RKO (cell line): Measurements from ENCODE around the gene MSANTD3.
"Not testable (repeated sequence)": the region's sequence is repeated elsewhere in the genome, so short reads cannot be mapped to it uniquely, and the experiment has no call there.

Source experiments
- DNase-seq: peaks from one replicate; pipeline ENCODE4 v3.0.0-alpha.2; 2016; ENCODE audit warnings: low spot score

The MSANTD3 gene, protein sequence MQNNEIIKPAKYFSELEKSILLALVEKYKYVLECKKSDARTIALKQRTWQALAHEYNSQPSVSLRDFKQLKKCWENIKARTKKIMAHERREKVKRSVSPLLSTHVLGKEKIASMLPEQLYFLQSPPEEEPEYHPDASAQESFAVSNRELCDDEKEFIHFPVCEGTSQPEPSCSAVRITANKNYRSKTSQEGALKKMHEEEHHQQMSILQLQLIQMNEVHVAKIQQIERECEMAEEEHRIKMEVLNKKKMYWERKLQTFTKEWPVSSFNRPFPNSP

DNA sequence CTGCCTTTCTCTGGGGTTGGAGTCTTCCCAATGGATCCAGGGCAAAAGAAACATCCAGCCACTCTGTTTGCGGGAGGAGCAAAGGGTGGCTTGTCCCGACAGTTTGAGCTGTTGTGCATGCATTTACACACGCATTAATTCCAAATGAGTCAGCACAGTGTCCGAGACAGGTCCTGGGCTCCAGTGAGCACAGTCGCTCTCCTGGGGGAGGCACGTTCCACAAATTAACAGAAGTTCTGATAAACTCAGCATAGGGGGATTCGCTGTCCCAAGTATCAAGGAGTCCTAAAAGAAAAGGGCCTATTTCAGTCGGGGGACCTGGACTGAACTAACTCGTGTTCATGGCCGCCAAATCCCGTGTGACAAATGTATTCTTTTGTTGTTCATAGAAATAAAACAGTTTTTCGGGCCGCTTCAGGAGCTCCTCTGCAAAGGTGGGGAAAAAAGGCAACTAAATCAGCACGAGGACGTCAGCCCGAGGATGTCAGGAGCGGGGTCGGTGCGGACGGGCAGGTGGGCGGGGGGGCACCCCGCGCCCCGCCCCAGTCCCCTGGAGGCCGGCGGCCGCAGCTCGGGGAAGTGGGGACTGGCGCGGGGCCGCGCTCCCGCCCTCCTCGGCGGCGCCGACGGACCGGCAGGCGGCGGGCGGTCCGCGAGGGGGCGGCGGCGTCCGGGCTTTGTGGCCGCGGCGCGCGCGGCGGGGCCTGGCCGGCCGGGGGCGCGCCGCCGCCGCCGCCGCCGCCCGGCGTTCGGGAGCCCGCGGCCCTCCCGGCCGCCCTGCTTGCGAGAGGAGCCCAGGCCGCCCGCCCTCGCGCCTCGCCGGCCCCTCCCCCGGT is at the start of gene MSANTD3:
MSANTD3 (plus strand) TSS at position 614 of the 836 bp plus-strand sequence. CDS start 14,796 bp downstream, outside the sequence.
- DNase-seq = peak; percentile 94

DNA sequence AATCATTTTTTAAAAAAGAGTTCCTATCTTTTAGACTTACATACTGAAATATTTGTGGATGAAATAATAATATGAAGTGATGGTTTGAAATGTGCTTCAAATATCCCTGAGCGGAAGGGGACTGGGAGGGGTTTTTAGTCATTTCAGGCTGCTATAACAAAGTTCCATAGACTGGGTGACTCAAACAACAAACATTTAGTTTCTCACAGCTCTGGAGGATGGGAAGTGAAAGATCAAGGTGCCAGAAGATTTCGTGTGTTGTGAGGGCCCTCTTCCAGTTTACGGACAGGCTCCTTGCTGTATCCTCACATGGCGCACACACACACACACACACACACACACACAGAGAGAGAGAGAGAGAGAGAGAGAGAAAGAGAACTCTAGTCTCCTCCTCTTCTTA is 47.1 kb upstream of the MSANTD3 start:
- peak; percentile 55 for DNase-seq

DNA sequence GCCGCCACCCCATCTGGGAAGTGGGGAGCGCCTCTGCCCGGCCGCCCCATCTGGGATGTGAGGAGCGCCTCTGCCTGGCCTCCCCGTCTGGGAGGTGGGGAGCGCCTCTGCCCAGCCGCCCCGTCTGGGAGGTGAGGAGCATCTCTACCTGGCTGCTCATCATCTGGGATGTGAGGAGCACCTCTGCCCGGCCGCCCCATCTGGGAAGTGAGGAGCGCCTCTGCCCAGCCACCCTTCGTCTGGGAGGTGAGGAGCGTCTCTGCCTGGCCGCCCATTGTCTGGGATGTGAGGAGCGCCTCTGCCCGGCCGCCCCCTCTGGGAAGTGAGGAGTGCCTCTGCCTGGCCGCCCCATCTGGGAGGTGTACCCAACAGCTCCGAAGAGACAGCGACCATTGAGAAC is 34.0 kb upstream of the MSANTD3 start:
- not testable (repeated sequence) for DNase-seq

DNA sequence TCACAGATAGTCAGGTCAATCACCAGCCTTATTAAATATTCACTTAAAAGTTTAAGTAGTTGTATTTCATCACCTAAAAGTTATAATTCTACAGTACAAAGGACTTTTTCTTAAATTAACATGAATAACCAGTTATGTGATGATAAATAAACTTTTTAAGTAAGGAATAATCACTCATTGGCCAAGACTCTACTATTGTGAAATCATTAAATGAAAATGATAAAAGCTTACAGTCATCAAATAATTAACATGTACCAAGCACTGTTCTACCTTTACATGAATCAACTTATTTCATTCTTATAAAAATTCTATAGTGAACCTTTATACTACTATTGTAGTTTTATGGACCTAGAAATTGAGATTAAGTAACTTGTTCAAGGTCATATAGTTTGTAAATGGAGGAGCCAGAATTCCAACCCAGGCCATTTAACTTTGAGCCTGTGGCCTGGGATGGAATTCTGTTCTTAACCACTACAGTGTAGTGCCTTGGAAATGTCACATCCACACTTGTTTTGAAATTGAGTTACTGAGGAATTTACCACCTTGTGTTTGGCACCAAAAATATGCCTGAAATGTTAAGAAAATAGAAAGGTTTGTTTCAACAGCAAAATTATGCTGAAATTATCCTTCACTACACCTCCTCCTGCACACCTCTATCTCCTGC is 32.8 kb upstream of the MSANTD3 start:
- no peak for DNase-seq

DNA sequence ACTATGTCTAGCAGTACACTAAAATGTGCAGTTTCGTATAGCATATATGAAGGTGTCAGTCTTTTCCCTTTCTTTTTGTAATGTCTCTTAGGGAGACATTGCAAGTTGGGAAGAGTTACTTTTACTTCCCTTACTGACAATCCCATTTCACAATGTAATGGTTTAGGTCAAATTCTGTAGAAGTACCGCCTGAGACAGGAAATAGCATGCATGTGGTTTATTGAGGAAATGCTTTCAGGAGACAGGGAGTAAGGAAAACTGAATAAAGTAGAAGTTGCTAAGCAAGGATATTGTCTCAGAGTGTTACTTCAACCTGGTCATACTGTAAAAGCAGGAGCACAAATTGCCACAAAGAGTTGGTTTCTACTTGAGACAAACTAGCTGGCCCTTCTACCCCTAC is 32.1 kb upstream of the MSANTD3 start:
- DNase-seq = no peak

DNA sequence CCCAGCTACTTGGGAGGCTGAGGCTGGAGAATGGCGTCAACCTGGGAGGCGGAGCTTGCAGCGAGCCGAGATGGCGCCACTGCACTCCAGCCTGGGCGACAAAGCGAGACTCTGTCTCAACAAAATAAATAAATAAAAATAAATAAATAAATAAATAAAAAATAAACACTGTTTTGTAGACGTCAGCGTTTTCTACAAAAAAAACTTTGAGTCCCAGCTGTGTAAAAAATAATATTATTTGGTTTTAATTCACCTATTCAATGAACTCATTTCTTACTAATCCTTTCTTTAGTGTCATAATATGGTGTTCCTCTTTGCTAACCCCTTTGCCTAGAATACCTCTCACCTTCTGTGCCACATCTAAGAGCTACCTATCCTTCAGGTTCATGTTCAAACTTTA is 30.2 kb upstream of the MSANTD3 start:
- no peak for DNase-seq

DNA sequence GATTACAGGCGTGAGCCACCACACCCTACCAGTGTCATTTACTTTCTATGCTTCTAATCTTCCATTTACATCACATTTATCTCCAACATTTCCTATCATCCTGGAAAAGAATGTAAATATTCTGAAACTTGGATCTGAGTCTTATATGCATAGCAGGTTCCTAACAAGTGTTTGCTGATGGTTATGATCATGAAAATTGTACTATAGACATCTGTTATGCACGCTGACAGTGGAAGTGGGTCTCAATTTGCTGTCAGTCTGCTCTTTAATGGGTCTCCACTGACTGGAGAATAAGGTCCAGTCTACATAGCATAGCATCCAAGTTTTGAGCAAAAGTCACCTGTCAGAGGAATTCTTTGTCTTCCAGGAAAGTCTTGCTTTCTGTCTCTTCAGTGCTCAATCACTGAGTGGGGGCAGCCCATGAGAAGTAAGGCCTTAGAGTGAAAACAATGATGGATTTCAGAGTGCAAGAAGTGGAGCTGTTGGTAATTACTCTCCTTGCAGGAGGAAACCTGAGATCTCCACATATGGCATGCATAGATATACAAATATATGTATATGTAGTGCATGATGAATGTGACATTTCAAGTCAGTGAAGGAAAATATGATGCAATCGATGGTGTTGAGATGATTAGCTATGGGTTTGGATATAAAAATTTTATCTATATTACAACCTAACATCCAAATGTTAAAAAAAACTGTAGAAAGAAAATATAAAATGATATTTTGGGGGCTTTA is 29.2 kb upstream of the MSANTD3 start:
- DNase-seq = no peak

DNA sequence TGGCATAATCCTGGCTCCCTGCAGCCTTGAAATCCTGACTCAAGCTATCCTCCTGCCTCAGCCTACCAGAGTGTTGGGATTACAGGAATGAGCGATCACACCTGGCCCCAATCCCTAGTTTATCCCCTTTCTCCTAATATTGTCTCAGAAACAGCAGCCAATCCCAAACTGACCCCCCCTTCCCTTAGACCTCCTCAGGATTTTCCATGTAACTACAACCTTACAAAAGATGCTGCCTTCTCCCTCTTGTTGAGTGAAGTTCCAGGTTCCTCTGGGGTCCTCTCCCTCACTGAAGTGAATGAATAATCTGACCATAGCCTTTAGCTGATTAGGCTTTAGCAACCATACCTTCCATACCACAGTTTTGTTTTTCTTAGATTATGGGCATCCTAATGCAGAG is 25.9 kb upstream of the MSANTD3 start:
- DNase-seq = no peak

DNA sequence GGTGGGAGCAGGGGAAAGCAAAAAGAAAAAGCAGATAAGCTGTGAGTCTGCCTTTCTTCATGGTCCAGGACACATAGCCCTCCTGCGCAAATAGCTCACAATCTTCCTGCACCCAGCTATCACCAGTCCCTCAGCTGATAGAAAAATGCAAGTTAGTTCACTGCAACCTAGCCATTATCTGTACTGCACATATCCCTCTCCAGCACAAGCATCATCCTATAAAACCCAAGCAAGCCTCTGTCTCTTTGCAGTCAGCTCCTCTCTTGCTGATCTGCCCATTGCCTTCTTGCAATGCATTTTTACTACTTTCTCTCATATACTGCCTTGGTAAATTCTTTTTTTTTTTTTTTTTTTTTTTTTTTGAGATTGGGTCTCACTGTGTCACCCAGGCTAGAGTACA is 20.0 kb upstream of the MSANTD3 start:
- no peak for DNase-seq

DNA sequence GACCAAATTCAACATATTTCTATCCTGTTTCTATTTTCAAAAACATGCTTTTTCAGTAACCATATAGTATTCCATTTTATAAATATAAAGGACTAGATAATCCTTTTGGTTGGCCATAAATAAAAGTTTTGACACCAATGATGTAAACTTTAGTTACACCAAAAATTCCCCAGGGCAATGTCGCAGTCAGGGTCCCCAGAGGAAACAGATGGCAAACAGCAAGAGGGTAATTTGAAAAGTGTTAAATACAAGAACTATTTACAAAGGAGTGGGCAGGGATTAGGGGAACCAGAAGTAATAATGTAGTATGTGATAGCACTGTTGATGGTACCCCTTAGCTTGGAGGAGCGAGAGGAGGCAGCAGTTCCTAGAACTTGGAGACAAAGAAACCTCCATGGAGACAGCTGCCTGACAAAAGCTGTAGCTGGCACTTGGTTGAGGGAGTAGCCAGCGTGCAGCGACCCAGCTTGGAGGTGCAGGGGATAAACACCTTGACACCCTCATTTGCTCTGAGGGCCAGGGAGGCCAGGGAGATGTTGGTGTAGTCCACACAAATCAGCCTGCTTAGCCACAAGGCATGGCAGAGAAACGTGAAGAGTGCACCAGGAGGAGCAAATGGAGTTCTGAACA is 18.3 kb upstream of the MSANTD3 start:
- no peak for DNase-seq

DNA sequence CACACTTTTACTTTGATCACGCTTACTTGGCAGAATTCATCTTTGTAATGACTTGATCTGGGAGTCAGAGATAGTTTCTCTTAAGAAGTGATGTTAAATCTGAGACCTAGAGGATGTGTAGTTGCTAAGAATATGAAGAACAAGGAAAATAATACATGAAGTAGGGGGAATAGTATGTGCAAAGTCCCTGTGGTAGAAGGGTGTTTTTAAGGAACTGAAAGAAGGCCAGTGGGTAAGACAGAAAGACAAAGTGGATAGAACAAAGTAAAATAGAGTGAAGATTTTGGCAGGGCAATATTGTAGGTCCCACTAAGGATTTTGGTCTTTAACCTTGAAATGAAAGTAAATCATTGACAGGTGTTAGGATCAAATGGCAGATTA is 17.8 kb upstream of the MSANTD3 start:
- no peak for DNase-seq

DNA sequence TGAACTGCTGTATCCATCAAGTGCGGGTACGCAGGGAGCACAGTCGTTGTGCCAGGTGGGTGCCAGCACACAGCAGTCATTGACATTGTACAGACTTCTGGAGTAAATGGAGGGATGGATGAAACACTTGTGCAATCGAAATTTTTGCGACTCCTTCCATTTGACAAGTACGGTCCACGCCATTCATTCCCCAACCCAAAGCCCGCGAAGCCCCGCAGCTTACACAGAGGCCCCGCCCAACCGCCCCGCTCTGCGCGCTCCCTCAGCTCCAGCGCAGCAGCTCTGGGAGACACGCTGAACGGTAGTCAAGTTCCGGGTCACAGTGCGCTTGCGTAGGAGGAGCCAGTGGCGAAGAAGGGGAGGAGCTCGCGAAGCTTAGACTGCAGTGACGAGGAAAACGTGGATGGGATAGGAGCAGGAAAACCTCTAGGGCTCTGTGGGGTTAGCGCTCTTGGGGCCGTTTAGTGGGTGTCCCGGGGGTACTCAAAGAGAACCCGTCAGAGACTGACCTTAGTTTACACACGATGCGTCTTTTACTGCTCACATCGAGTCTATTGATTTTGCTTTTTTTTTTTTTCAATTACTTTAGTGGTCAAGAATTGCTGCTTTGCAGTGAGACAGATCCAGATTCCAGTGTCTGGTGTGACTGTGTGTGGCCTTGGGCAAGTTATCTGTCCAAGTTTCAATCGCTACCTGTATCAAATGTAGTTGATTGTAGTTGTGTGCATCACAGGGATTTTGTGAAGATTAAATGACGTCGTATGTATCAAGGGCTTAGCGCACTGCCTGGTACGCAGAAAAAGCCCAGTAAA is 15.3 kb upstream of the MSANTD3 start:
- peak; percentile 91 for DNase-seq

DNA sequence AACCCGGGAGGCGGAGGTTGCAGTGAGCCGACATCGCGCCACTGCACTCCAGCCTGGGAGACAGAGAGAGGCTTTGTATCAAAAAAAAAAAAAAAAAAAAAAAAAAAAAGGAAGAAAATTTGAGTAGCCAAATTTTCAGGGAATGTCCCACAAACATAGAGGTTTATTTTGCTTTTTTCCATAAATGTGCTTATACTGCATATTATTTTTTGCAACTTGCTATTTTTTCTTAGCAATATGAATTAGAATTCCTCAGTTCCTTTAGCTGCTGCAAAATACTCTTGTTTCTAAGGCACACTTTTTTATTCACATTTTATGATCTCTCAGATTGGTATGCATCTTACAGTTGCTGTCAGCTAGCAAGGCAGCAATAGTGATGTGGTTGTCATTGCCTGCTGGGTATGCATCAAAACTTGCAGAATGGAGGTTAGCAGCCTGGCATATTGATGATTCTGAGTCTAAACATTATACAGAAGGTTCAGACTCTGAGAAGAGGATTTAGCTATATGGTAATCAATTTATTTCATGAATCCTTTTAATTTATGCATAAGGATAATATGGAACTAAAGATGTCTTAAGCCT is 13.0 kb upstream of the MSANTD3 start:
- no peak for DNase-seq

DNA sequence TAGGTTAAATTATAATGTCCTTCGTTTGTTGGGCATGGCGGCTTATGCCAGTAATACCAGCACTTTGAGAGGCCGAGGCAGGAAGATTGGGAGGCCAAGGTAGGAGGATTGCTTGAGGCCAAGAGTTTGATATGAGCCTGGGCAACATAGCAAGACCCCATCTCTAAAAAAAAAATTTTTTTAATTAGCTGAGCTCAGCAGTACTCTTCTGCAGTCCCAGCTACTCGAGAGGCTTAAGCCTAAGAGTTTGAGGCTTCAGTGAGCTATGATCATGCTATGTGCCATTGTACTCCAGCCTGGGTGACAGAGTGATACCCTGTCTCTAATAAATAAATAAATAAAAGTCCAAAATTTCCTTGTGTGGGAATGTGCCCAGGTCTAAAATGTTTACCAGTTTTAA is 9.1 kb upstream of the MSANTD3 start:
- no peak for DNase-seq

DNA sequence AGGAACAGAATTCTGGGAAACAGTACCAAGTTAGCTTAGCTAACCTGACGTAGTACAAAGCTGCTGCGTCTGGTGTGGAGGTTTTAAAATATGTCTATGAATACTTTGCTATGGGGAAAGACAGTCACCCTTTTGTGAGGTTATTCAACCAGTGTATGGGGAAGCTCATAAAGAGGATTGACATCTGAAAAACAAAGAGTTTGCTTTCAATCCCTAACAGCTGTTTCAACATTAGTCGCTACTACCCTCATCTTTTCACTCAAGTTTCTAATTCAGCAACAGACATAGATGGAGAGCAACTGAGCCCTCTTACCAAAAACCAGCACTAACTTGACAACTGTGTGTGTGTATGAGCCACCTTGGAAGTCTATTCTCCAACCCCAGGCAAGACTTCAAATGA is 7.8 kb upstream of the MSANTD3 start:
- DNase-seq = no peak

DNA sequence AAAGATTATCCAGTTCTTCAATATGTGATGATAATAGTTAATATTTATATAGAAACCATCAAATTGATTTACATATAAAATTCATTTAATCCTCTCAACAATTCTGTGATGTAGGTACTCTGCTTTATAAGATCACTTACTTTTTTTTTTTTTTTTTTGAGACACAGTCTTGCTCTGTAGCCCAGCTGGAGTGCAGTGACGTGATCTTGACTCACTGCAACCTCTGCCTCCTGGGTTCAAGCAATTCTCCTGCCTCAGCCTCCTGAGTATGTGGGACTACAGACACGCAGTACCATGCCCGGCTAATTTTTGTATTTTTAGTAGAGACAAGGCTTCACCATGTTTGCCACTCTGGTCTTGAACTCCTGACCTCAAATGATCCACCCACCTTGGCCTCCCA is 5.8 kb upstream of the MSANTD3 start:
- not testable (repeated sequence) for DNase-seq

DNA sequence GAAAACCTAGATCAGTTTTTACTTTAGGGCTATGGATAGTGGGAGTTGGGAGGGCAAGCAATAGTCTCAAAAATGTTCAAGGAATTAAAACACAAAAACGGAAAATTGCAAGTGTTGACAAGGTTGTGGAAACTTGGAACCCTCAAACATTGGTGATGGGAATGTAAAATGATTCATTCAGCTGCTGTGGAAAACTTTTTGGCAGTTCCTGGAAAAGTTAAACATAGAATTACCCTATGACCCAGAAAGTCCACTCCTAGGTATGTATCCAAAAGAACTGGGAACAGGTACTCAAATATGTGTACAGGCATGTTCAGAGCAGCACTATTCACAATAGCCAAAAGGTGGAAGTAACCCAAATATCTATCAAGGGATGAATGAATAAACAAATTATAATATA is 1.2 kb upstream of the MSANTD3 start:
- DNase-seq = no peak

DNA sequence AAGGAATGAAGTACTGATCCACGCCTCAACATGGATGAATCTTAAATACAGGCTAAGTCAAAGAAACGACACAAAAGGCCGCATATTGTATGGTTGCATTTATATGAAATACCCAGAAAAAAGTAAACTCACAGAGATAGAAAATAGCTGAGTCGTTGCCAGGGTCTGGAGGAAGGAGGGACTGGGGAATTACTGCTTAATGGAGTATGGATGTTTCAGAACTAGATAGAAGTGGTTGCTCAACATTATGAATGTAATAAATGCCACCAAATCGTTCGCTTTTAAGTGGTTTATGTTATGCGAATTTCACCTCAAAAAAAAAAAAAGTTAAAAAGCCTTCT is 784 bp upstream of the MSANTD3 start:
- DNase-seq = no peak

DNA sequence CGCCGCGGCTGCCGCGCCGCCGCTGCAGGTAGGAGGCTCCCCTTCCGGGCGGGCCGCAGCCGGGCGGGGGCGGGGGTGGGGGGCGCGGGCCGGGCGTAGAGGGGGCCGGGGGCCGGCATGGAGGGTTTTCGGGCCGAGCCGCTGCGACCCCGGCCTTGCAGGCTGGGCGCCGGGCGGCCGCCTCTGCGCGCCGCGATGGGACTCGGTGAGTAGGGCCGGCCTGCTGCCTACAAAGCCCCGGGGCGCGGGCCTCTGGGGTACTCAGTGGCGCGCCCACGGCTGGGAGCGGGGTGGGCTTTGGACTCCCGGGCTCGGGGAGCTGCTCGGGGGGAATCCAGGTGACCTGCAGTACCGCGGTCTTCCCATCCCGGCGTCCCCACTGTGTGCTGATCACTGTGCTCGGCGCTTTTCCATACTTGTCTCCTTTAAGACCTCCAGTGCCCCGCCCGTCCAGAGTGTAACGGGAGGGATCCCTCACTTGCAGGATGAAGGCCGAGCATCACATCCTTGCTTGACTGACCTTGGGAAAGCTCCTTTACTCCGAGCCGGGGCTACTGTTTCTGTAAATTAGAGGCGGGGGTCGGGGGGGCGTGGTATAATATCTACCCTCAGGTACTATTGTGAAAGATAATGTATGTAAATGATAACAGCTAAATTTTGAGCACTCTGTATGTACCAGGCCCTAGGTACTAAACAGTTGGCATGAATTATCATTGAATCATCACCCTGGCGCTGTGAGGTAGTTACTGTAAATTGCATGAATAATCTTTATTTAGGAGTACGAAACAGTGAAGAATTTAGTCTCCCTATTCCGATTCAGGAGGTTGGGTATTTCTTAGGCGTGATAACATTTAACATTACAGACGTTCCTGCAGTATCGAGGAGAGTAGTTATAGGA is 672 bp downstream of the MSANTD3 start:
- peak; percentile 92 for DNase-seq
